Stimulated activated CD8-positive, alpha-beta memory T cell treated with anti-CD3 and anti-CD28 coated beads, Interleukin-12 subunit alpha, Interleukin-12 subunit beta, amount 100 ng/mL, for 24 hours (primary cell): ENCODE measurements around the gene TLX1.

Experiments used
- DNase-seq: peaks from one replicate; pipeline ENCODE4 v3.0.0-alpha.2; 2020; ENCODE audit errors: extremely low read depth

The TLX1 gene

GRCh38 chr10:101134299-101135127 lies 3.4 kb downstream of the TLX1 start:
- no peak for DNase-seq

GRCh38 chr10:101135141-101136006 lies 4.3 kb downstream of the TLX1 start:
- DNase-seq, result no peak

DNA sequence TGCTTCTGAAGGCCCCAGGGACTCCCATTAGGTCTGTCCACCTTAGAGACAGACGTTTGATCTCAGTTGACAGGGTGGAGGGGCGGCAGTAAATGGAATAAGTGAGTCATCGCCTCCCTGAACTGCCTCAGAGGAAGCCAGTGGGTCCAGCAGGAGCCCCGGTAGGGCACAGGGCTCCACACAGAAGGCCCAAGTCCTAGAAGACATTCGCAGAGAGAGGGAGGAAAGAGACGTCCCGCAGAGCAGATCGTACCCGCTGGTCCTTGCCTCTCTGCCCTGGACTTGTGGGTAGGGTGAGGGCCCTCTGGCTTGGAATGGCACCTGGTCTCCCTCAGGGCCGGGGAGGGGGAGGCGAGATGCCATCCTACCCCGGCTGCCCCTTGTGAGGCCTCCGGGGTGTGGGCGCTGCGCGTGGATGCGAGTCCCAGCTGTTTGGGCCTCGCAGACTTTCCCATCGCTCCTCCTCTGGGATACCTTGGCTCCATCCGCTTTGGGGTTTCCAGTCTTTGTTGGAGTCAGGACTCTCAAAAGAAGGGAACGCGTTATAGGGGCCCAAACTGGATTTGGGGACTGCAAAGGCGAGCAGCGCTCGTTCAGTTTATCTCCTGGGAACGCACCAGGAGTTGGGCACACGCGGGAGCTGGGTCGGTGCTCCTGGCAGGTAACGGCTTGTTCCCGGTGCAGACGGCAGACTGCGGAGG lies 5.1 kb downstream of the TLX1 start:
- no peak for DNase-seq

DNA sequence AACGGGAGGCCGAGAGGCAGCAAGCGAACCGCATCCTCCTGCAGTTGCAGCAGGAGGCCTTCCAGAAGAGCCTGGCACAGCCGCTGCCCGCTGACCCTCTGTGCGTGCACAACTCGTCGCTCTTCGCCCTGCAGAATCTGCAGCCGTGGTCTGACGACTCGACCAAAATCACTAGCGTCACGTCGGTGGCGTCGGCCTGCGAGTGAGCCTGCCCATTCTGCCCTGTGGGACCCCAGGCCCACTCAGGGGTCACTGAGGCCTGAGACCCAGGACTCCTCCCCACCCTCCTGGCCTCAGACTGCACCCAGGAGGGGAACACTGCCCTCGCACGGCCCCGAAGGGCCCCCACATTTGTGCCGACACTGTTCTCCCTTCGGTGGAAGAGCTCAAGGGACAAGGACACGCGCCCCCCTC lies 5.6 kb downstream of the TLX1 start:
- no peak for DNase-seq

- no peak for DNase-seq
These were observed 6.2 kb downstream of the TLX1 start for GRCh38 chr10:101137271-101137670.

DNA sequence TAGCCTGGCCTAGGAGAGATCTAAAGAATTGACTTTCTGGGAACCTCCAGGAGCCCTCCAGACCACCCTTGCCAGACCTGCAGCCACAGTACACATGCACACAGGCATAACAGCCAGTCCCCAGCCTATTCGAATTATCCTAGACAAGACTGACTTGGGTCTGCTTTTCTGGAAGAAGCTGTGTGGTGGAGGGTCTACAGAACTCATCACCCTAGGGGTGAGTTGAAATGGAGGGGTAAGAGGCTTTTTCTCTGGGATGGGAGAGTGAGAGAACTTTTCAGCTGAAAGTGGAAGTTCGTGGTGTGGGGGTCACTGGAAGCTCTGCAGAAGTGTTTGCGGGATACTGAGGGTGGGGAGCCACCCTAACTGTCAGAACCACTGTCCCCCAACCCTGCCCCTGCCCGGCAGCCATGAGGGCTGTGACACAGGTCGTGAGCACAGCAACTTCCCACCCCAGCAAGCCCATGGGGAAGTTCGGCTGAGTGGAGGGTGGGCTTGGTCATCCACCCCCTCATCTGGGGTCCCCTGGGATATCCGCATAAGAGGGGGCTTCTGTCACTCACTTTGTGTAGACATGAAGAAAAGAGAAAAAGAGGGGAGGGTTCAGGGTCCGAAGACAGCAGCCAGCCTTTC lies 7.8 kb downstream of the TLX1 start:
- DNase-seq, result no peak

GRCh38 chr10:101139421-101139911 lies 8.4 kb downstream of the TLX1 start:
- DNase-seq, result no peak

- DNase-seq, result no peak
These were observed 9.2 kb downstream of the TLX1 start for GRCh38 chr10:101140084-101140949.

DNA sequence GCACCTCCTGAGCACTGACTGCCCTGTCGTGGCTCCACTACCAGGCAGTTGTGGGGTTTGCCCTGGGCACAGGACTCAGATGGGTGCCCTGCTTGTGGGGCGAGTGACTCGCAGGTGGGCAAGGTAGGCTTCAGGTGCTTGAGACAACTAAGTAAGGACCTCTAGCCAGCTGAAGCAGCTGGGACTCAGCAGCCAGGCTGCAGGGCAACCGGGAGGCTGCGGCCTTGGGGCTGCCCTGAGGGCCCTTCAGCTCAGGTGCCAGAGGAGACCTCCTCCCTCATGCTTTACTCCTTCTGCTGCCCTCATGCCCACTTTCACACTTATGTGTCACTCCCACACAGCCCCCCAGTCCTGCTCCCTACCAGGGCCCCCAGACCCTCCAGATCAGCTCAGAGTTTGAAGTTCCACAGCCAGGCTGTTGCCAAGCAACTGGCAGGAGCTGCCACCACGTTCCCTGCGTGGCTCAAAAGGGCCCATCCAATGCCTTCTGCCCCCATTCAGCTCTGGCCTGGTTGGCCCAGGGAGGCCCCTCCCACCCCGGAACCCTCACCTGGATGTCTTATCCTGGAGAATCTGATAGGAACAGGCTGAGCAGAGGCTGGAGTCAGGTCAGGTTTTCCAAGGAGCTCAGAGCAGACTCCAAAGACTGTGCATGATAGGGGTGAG lies 10.0 kb downstream of the TLX1 start:
- no peak for DNase-seq

DNA sequence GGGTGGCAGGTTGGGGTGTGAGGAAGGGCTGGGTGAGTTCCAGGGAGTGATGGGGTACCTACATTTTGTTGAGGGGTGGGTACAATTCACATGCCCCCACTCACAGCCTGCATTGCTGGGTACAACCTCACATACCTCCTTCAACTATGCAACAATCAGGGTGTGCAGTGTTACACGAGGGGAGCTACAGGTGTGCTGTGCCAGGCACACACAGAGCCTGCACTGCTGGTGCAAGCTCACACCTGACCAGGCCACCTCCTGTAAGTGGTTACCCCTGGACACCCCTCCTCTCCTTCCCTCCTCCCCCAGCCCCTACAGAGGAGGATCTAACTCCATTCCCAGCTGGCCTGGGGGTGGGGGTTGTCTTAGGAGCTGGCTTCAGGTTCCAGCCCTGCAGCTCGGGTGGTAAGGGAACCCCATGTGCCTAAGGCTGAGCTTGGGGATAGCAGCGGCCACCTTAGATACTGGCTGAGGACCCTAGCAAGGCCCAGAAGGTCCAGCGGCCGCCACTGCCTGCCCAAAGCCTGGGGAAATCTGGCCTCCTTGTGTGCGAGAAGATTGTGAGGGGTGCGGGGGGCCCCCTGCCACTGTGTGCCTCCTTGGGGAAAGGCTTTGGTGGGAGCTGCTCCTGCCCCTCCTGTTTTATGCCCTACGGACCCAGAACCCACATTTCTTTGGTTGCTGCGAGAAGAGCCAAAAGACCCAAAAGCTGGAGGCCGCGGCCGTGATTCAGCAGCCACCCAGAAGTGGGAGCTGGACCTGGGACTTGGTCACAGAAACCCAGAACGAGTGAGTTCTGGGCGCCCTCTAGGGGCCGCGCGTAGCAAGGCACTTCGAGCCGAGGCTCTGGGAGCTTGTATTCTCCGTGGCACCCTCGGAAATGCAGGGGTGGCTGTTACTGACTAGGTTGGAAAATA lies 10.8 kb downstream of the TLX1 start:
- peak; percentile 53 for DNase-seq

DNA sequence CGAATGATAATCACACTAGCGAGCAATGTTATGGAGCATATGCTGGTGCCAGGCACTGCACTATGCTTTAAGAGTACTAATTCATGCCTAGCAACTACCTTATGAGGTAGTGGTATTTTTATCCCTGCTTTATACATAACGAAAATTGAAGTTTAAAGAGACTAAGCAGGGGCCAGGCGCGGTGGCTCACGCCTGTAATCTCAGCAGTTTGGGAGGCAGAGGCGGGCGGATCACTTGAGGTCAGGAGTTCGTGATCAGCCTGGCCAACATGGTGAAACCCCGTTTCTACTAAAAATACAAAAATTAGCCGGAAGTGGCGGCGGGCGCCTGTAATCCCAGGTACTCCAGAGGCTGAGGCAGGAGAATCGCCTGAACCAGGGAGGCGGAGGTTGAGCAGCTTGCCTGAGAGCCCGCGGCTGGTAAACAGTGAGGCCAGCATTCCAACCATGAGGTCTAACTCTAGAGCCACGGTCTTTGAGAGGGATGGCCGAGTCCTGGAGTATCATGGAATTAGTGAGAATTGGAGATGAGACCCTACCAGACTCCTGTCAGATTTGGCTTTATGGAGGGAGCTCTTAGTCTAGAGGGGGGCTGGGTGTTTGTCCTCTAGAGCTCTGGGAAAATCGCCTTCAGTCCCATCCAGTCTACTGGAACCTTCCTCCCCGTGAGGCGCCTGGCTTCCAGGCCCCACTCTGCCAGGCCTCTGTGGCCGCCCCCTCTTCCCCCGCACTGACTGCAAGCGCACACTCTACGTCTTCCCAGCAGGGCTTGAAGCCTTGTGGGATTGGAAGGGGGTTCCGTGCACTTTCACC lies 11.6 kb downstream of the TLX1 start:
- DNase-seq, result no peak

GRCh38 chr10:101143345-101143630 lies 12.2 kb downstream of the TLX1 start:
- no peak for DNase-seq

- DNase-seq, result no peak
These were observed 13.0 kb downstream of the TLX1 start for GRCh38 chr10:101144053-101144452.

DNA sequence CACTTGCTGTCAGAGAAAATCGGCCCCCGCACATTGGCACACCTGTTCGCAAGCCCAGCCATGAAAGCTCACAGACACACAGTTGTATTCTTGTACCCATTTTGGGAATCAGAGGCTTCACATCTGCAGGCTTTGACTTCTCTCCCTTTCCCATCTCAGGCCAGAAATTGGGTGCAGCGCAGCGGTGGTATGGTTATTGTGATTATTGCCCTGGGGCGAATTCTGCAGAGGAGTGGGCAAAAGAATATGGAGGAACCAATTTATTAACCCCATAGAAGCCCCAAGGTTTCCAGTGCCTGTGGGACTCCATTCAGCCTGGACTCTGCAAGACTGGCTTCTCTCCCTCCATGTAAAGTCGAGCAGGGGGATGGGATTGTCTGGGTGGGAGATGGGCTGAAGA lies 14.0 kb downstream of the TLX1 start:
- no peak for DNase-seq

GRCh38 chr10:101145750-101146391 lies 14.8 kb downstream of the TLX1 start:
- DNase-seq, result no peak

DNA sequence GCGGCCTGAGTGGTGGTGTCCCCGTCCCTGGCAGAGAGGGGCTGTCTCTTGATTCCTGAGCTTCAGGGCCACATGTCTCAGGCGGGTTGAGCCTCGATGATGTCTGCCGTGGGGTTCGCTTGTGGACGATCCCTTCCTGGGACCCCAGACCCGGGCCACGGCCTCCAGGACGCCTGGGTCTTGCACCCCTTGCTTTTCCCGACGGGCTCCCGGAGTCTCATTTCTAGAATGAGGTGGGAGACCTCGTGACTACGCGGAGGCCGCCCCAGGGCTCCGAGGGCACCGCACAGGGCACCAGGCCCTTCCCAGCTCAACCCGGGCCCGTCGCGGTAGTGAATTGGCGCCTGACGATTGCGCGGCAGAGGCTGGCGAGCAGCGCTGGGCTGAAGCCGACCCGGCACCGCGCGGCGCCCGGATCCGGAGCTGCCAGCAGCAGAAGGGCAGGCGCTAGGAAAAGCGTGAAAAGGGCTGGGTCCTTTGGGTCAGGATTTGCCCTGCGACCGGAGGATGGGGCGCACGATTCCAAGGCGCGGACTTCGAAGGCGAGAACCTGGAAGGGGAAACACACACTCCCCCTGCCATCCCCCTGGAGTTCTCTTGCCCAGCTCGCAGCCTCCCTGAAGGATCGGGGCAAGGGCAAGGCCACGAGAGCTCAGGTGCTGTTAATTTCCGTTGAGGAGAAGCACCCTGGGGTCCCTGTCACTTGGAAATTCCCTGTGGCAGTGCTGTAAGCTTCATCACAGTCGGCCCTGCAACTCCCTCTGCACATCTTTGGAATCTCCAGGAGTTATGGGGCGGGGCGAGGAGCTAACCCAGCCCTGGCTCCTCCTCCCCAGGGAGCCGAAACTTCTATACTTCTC lies 15.5 kb downstream of the TLX1 start:
- no peak for DNase-seq

DNA sequence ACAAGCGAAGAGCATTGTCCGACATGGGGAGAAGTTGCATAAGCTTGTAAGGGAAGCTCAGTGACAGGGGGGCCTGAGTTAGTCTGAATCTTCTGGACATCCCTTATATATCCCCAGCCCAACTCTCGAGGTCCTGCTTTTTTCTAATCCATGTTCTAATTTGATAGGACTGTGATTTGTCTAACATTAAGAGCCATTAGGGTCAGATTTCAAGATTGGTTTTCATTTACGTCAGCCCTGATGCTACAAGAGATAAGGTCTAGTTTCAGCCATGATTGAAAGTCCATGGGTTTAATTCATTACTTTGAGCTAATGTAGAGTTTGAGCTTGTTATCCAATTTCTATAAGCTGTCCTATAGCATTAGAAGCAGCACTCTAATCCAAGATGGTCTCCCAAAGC lies 20.3 kb downstream of the TLX1 start:
- no peak for DNase-seq
